K562 (cell line): Measurements from ENCODE around the gene DUSP10. TPM values are rescaled to one million over a fixed set of nuclear protein-coding genes. Genes with fewer than 3 reads are reported as not detected.

Source experiments
- CEBPB ChIP-seq: fragments of 450-650 bp; IDR thresholded peaks from 2 replicates; pipeline ENCODE4 v1.6.1; 2016; ENCODE audit warnings: missing genetic modification characterization, missing compliant biosample characterization
- KLF10 ChIP-seq: fragments of 250-450 bp; sonication (Bioruptor Pico); IDR thresholded peaks from 2 replicates; pipeline ENCODE4 v1.6.1; 2021; ENCODE audit warnings: matching md5 sums
- RUNX1 ChIP-seq: sonication (generic); IDR thresholded peaks from 2 replicates; pipeline ENCODE4 v1.6.1; 2016; ENCODE audit warnings: antibody characterized with exemption, low read depth
- SRF ChIP-seq, 2 experiments: fragments of 250-450, 450-650 bp in 1 of 2; sonication (Bioruptor Pico) in 1 of 2; sonication (generic) in 1 of 2; formaldehyde crosslinking; IDR thresholded peaks; 2 replicates each; pipeline versions ENCODE4 v1.5.0 to v1.5.1; 2020 to 2022; ENCODE audit warnings: mild to moderate bottlenecking in 1 of 2, missing genetic modification reagents in 1 of 2
- ZBED1 ChIP-seq: IDR thresholded peaks from 2 replicates; pipeline ENCODE4 v1.6.1; 2014
- ZBTB5 ChIP-seq: fragments of 450-650 bp; IDR thresholded peaks from 2 replicates; pipeline ENCODE4 v1.6.1; 2017; ENCODE audit warnings: antibody characterized with exemption
- ZNF717 ChIP-seq: fragments of 250-450 bp; sonication (Bioruptor Pico); IDR thresholded peaks from 2 replicates; pipeline ENCODE4 v1.5.0; 2021
- polyA plus RNA-seq, 8 experiments: library from polyadenylated mRNA; depleted of rRNA in 4 of 8; stranded (reverse) in 5 of 8; unstranded in 3 of 8; fragments of >200 nt; fragmentation: Nextera tagmentation in 2 of 8; fragmentation: Illumina TruSeq in 1 of 8; extraction: Ambion mirVana in 2 of 8; extraction: Trizol in 1 of 8; gene quantifications; 2 replicates each; pipeline versions ENCODE4 v1.2.1 to v1.2.3, GENCODE V29; 2011 to 2014; ENCODE audit warnings: inconsistent platforms in 1 of 8, missing spikeins in 1 of 8
- total RNA-seq, 7 experiments: library from RNA; depleted of rRNA in 6 of 7; stranded (reverse); fragments of >200 nt in 6 of 7; fragmentation: Illumina TruSeq in 2 of 7; extraction: Trizol in 2 of 7; gene quantifications; 2 replicates each; pipeline versions ENCODE4 v1.2.1 to v1.2.3, GENCODE V29; 2011 to 2021; ENCODE audit warnings: low replicate concordance in 1 of 7
- TF ChIP-seq, protein P1 (sequence below): fragments of 200-600 bp; sonication (generic); IDR thresholded peaks from one replicate; pipeline ENCODE4 v1.6.1; 2012; ENCODE audit warnings: mild to moderate bottlenecking, low read depth, low read length, inconsistent platforms

Gene DUSP10
- total and polyA plus RNA-seq, 9 of the 15 experiments (the other 6 are each of a cell fraction or from before 2014, with no cell fraction given), result 1.7 to 8.3 (median 6.1) TPM

GRCh38 chr1:221741703-221742554, at the start of gene DUSP10 (continued):
- TF ChIP-seq, protein P1, sequence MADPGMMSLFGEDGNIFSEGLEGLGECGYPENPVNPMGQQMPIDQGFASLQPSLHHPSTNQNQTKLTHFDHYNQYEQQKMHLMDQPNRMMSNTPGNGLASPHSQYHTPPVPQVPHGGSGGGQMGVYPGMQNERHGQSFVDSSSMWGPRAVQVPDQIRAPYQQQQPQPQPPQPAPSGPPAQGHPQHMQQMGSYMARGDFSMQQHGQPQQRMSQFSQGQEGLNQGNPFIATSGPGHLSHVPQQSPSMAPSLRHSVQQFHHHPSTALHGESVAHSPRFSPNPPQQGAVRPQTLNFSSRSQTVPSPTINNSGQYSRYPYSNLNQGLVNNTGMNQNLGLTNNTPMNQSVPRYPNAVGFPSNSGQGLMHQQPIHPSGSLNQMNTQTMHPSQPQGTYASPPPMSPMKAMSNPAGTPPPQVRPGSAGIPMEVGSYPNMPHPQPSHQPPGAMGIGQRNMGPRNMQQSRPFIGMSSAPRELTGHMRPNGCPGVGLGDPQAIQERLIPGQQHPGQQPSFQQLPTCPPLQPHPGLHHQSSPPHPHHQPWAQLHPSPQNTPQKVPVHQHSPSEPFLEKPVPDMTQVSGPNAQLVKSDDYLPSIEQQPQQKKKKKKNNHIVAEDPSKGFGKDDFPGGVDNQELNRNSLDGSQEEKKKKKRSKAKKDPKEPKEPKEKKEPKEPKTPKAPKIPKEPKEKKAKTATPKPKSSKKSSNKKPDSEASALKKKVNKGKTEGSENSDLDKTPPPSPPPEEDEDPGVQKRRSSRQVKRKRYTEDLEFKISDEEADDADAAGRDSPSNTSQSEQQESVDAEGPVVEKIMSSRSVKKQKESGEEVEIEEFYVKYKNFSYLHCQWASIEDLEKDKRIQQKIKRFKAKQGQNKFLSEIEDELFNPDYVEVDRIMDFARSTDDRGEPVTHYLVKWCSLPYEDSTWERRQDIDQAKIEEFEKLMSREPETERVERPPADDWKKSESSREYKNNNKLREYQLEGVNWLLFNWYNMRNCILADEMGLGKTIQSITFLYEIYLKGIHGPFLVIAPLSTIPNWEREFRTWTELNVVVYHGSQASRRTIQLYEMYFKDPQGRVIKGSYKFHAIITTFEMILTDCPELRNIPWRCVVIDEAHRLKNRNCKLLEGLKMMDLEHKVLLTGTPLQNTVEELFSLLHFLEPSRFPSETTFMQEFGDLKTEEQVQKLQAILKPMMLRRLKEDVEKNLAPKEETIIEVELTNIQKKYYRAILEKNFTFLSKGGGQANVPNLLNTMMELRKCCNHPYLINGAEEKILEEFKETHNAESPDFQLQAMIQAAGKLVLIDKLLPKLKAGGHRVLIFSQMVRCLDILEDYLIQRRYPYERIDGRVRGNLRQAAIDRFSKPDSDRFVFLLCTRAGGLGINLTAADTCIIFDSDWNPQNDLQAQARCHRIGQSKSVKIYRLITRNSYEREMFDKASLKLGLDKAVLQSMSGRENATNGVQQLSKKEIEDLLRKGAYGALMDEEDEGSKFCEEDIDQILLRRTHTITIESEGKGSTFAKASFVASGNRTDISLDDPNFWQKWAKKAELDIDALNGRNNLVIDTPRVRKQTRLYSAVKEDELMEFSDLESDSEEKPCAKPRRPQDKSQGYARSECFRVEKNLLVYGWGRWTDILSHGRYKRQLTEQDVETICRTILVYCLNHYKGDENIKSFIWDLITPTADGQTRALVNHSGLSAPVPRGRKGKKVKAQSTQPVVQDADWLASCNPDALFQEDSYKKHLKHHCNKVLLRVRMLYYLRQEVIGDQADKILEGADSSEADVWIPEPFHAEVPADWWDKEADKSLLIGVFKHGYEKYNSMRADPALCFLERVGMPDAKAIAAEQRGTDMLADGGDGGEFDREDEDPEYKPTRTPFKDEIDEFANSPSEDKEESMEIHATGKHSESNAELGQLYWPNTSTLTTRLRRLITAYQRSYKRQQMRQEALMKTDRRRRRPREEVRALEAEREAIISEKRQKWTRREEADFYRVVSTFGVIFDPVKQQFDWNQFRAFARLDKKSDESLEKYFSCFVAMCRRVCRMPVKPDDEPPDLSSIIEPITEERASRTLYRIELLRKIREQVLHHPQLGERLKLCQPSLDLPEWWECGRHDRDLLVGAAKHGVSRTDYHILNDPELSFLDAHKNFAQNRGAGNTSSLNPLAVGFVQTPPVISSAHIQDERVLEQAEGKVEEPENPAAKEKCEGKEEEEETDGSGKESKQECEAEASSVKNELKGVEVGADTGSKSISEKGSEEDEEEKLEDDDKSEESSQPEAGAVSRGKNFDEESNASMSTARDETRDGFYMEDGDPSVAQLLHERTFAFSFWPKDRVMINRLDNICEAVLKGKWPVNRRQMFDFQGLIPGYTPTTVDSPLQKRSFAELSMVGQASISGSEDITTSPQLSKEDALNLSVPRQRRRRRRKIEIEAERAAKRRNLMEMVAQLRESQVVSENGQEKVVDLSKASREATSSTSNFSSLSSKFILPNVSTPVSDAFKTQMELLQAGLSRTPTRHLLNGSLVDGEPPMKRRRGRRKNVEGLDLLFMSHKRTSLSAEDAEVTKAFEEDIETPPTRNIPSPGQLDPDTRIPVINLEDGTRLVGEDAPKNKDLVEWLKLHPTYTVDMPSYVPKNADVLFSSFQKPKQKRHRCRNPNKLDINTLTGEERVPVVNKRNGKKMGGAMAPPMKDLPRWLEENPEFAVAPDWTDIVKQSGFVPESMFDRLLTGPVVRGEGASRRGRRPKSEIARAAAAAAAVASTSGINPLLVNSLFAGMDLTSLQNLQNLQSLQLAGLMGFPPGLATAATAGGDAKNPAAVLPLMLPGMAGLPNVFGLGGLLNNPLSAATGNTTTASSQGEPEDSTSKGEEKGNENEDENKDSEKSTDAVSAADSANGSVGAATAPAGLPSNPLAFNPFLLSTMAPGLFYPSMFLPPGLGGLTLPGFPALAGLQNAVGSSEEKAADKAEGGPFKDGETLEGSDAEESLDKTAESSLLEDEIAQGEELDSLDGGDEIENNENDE, result no peak
- TF ChIP-seq ZNF717 (CRISPR knock-in tag) (no peak), RUNX1 (no peak), SRF (CRISPR knock-in tag; IDR thresholded peaks at IDR 0.05) (0 out of 4 replicates have a peak, but pooled peaks of 1 of the 2 experiments have one; percentile 45), CEBPB (tag) (no peak), KLF10 (CRISPR knock-in tag) (no peak), ZBED1 (no peak), ZBTB5 (no peak)
